ENCODE results near the gene MOCS2. TPM values are rescaled to one million over a fixed set of nuclear protein-coding genes. Genes with fewer than 3 reads are reported as not detected.

Gene MOCS2
- total RNA-seq, 1 experiment from 2014 or later, result 14.4 TPM

- H3K36me3 Mint-ChIP-seq, result no peaks in the 10 kb centered on the region
- H3K4me3 Mint-ChIP-seq, result no peak overlapping the region
- H3K9me3 Mint-ChIP-seq, result no peaks in the 10 kb centered on the region
- H3K27me3 Mint-ChIP-seq (ENCODE audit: low read depth), result no peaks in the 10 kb centered on the region
- CTCF ChIA-PET, result no interaction called here
- POLR2A ChIA-PET, result interaction anchor here (0.5 kb wide), 1 partner anchor 458 kb away, joined by 3 read pairs; no protein-coding TSS in a partner anchor
- TF ChIP-seq ZNF138 (CRISPR knock-in tag; conservative IDR thresholded peaks at IDR 0.05), result no peak
- no peak for TF ChIP-seq ZNF423 (CRISPR knock-in tag; IDR thresholded peaks at IDR 0.05)
- no peak for TF ChIP-seq CREB1 (CRISPR knock-in tag; IDR thresholded peaks at IDR 0.05)
- TF ChIP-seq MXD4 (CRISPR knock-in tag; IDR thresholded peaks at IDR 0.05; ENCODE audit: borderline replicate concordance), result no peak
- no peak for TF ChIP-seq AFF4 (CRISPR knock-in tag; IDR thresholded peaks at IDR 0.05; ENCODE audit: borderline replicate concordance)
- no peak for TF ChIP-seq MLX (CRISPR knock-in tag; IDR thresholded peaks at IDR 0.05)
- no peak for TF ChIP-seq E2F1 (CRISPR knock-in tag; IDR thresholded peaks at IDR 0.05)
- TF ChIP-seq TP53 (CRISPR knock-in tag; IDR thresholded peaks at IDR 0.05), result no peak
- TF ChIP-seq NR2C2 (CRISPR knock-in tag; IDR thresholded peaks at IDR 0.05), result no peak
- no peak for TF ChIP-seq NFATC4 (CRISPR knock-in tag; IDR thresholded peaks at IDR 0.05)
- TF ChIP-seq CDX4 (CRISPR knock-in tag; IDR thresholded peaks at IDR 0.05; ENCODE audit: borderline replicate concordance), result no peak
- TF ChIP-seq PREB (CRISPR knock-in tag; IDR thresholded peaks at IDR 0.05; ENCODE audit: borderline replicate concordance), result no peak
- no peak for TF ChIP-seq JAZF1 (CRISPR knock-in tag; IDR thresholded peaks at IDR 0.05)
- no peak for TF ChIP-seq PRRX2 (CRISPR knock-in tag; IDR thresholded peaks at IDR 0.05)
- DNase-seq (ENCODE audit: low spot score), result no peak
- H3K4me1 Mint-ChIP-seq, result no peaks in the 10 kb centered on the region
- no peak overlapping the region for H3K27ac Mint-ChIP-seq
- no peak for ATAC-seq
Measured at GRCh38 chr5:53087621-53088121, 21.9 kb downstream of the MOCS2 start.

- Mint-ChIP-seq H3K36me3 (no peaks in the 10 kb centered on the region), H3K4me1 (no peaks in the 10 kb centered on the region), H3K27me3 (ENCODE audit: low read depth) (no peaks in the 10 kb centered on the region), H3K9me3 (no peaks in the 10 kb centered on the region), H3K4me3 (no peak overlapping the region), H3K27ac (no peak overlapping the region)
- ChIA-PET POLR2A (no interaction called here), CTCF (no interaction called here)
- DNase-seq (ENCODE audit: low spot score) (no peak), ATAC-seq (no peak)
- TF ChIP-seq TCF7 (CRISPR knock-in tag; IDR thresholded peaks at IDR 0.05; ENCODE audit: low read depth) (no peak), NR2C2 (CRISPR knock-in tag; IDR thresholded peaks at IDR 0.05) (no peak), TEAD4 (CRISPR knock-in tag; IDR thresholded peaks at IDR 0.05) (no peak), ATF6 (CRISPR knock-in tag; IDR thresholded peaks at IDR 0.05) (no peak), MYBL2 (CRISPR knock-in tag; IDR thresholded peaks at IDR 0.05) (no peak), EMX1 (CRISPR knock-in tag; IDR thresholded peaks at IDR 0.05) (no peak), JAZF1 (CRISPR knock-in tag; IDR thresholded peaks at IDR 0.05) (no peak), FOXJ3 (CRISPR knock-in tag; IDR thresholded peaks at IDR 0.05; ENCODE audit: borderline replicate concordance) (no peak), RORB (CRISPR knock-in tag; IDR thresholded peaks at IDR 0.05) (no peak), GABPB1 (CRISPR knock-in tag; IDR thresholded peaks at IDR 0.05) (no peak), ZNF121 (CRISPR knock-in tag; IDR thresholded peaks at IDR 0.05) (no peak), AFF4 (CRISPR knock-in tag; IDR thresholded peaks at IDR 0.05; ENCODE audit: borderline replicate concordance) (no peak), ETV6 (CRISPR knock-in tag; IDR thresholded peaks at IDR 0.05) (no peak)
Measured at GRCh38 chr5:53087171-53087570, 22.4 kb downstream of the MOCS2 start.

All from WTC11 (cell line).